Measurements from ENCODE around the gene RNF151.
A peak's percentile ranks its signal among the peaks of the same experiment; 100 is the strongest.
"Not testable (repeated sequence)": the region's sequence is repeated elsewhere in the genome, so short reads cannot be mapped to it uniquely, and the experiment has no call there.

RNF151 gene

DNA sequence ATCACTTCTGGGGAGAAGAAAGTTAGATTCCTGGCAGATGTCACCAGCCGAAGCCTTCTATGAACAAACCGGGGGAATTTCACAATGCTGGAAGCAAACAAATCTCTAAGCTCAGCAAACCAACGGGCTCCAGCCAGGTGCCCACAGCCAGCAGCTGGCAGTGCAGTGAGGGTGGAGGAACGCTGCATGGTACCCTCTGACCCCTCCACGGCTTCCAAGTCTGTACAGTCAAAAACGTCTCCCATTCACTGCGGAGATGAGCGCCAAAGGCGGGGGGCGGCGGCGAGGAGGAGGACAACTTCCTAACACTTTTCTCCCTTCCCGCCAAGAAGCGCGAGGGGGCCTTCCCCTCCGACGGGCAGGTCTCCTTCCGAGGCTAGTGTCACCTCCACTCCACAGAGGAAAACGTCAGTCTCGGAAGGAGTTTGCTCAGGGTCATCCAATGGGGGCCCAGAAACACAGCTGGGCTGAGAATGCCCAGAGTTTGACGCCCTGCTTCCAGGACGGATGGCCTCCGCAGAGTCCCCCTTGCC is 42.0 kb downstream of the RNF151 start:
- no peak for DNase-seq (ENCODE audit: low spot score)
- in situ Hi-C loops (cut with MboI; ENCODE audit: low sequenced_read_pairs, unreplicated experiment), result loop anchor here (25.0 kb wide), 1 partner anchor 479 kb away; the partner anchor contains the start of gene TBC1D24
- TF ChIP-seq, protein P1, sequence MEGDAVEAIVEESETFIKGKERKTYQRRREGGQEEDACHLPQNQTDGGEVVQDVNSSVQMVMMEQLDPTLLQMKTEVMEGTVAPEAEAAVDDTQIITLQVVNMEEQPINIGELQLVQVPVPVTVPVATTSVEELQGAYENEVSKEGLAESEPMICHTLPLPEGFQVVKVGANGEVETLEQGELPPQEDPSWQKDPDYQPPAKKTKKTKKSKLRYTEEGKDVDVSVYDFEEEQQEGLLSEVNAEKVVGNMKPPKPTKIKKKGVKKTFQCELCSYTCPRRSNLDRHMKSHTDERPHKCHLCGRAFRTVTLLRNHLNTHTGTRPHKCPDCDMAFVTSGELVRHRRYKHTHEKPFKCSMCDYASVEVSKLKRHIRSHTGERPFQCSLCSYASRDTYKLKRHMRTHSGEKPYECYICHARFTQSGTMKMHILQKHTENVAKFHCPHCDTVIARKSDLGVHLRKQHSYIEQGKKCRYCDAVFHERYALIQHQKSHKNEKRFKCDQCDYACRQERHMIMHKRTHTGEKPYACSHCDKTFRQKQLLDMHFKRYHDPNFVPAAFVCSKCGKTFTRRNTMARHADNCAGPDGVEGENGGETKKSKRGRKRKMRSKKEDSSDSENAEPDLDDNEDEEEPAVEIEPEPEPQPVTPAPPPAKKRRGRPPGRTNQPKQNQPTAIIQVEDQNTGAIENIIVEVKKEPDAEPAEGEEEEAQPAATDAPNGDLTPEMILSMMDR (IDR thresholded peaks at IDR 0.05; ENCODE audit: borderline replicate concordance, control extremely low read depth, extremely low read depth, insufficient read depth, missing control alignments), result no peak

DNA sequence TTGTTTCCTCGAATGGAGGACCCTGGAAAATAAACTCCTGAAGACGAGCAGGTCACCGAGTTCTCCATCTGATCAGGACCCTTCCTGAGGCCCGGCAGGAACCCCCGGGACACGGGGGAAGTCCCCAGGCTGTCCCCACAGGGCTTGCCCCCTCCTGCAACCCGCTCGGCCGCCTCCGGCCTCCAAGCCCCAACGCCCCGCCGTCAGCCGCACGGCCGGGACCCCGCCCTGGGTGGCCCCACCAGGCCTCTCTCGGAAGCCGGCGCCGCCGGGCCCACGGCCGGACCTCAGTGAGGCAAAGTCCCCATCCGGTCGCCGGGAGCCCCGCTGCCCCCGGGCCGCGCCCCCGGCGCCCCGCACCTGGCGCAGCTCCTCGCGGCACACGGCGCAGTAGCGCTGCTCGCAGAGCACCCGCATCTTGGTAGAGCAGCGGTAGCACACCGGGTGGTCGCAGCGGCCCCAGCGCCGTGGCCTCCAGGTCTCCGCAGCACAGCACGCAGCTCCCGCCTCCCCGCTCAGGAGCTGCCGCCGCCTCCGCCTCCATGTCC is 42.6 kb downstream of the RNF151 start:
- in situ Hi-C loops (cut with MboI; ENCODE audit: low sequenced_read_pairs, unreplicated experiment), result loop anchor here (25.0 kb wide), 1 partner anchor 478 kb away; the partner anchor contains the start of gene TBC1D24
- TF ChIP-seq, protein P1 (IDR thresholded peaks at IDR 0.05; ENCODE audit: borderline replicate concordance, control extremely low read depth, extremely low read depth, insufficient read depth, missing control alignments), result no peak
- DNase-seq (ENCODE audit: low spot score), result no peak

DNA sequence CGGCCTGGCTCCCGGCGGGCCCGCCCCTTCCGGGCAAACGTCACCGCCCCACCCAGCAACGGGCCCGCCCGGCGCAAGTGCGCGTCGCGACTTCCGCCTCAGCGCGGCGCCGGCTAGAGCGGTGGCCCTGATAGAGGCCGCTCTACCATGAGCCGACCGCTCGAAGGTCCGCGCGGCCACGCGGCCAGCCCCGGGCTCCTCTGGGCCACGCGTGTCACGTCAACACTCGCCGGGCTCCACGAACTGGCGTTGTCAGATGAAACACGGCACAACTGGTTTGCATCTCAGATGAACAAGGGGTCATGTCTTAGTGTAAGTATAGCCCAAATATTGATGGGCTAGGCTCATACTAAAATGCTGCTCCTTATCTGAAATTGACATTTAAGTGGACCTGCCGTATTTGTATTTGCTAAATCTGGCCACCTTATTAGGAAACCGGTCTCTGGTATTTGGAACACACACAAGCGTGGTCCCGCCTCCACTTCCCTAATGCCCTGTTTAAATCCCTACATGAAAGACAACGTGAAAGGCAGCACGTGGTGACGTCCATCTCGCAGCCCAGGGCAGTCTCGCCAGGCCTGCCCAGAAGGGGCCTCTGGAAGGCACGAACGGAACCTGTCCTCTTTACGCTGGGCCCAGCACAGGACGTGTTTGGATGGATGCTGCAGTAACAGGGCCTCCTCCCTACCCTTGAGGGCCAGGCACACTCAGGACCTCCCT is 43.3 kb downstream of the RNF151 start, which contains the start of gene ZNF598:
TSS of gene ZNF598 (minus strand) at position 31 of the 720 bp plus-strand sequence.
- TF ChIP-seq, protein P1 (IDR thresholded peaks at IDR 0.05; ENCODE audit: borderline replicate concordance, control extremely low read depth, extremely low read depth, insufficient read depth, missing control alignments), result no peak
- peak; percentile 98 for DNase-seq (ENCODE audit: low spot score)
- in situ Hi-C loops (cut with MboI; ENCODE audit: low sequenced_read_pairs, unreplicated experiment), result loop anchor here (5.0 to 25.0 kb wide), 2 partner anchors 127 to 477 kb away; partner anchors contain the start of genes PKD1 and TBC1D24

DNA sequence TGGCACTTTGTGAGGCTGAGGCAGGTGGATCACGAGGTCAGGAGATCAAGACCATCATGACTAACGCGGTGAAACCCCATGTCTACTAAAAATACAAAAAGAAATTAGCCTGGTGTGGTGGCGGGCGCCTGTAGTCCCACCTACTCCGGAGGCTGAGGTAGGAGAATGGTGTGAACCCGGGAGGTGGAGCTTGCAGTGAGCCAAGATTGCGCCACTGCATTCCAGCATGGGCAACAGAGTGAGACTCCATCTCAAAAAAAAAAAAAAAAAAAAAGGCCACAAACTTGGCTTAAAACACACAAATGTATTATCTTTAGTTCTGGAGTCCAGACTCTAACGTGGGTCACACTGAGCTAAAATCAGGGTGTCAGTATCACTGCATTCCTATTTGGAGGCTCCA is 45.1 kb downstream of the RNF151 start:
- in situ Hi-C loops (cut with MboI; ENCODE audit: low sequenced_read_pairs, unreplicated experiment), result loop anchor here (5.0 to 25.0 kb wide), 2 partner anchors 126 to 476 kb away; partner anchors contain the start of genes PKD1 and TBC1D24
- not testable (repeated sequence) for DNase-seq (ENCODE audit: low spot score)

DNA sequence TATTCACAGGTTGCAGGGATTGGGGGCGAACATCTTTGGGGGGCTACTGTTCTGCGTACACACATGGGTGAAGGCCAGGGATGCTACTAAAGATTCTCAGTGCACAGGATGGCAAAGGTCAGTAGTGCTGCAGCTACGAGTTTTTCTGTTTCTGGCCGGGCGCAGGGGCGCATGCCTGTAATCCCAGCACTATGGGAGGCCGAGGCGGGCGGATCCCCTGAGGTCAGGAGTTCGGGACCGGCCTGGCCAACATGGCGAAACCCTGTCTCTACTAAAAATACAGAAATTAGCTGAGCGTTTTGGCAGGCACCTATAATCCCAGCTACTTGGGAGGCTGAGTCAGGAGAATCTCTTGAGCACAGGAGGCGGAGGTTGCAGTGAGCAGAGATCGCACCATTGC is 46.9 kb downstream of the RNF151 start:
- in situ Hi-C loops (cut with MboI; ENCODE audit: low sequenced_read_pairs, unreplicated experiment), result loop anchor here (5.0 to 25.0 kb wide), 2 partner anchors 124 to 474 kb away; partner anchors contain the start of genes PKD1 and TBC1D24
- DNase-seq (ENCODE audit: low spot score), result no peak
- TF ChIP-seq, protein P1 (IDR thresholded peaks at IDR 0.05; ENCODE audit: borderline replicate concordance, control extremely low read depth, extremely low read depth, insufficient read depth, missing control alignments), result no peak

DNA sequence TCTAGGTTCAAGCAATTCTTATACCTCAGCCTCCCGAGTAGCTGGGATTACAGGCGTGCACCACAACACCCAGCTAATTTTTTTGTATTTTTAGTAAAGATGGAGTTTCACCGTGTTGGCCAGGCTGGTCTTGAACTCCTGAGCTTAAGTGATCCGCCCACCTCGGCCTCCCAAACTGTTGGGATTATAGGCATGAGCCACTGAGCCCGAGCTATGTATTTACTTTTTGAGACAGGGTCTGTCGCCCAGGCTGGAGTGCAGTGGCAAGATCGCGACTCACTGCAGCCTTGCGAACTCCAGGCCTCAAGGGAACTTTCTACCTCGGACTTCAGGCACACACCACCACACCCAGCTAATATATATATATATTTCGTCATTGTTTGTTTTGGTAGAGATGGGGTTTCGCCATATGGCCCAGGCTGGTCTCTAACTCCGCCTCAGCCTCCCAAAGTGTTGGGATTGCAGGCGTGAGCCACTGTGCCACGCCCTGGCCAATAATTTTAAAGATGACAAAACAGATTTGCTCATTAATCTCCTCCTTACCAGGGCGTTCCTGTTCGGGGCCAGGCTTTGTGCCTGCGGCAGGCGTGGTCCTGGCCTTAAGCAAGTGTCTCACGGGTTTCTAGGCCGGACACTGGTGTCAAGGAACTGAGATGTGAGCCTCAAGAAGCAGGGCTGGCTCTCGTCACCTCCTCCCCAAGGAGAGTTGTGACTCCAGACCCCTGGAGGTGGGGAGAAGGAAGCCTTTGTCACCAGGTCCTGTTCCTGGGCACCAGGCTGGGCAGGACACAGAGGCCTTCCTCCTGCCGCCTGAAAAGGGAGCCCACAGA is 48.7 kb downstream of the RNF151 start:
- no peak for DNase-seq (ENCODE audit: low spot score)
- TF ChIP-seq, protein P1 (IDR thresholded peaks at IDR 0.05; ENCODE audit: borderline replicate concordance, control extremely low read depth, extremely low read depth, insufficient read depth, missing control alignments), result no peak
- in situ Hi-C loops (cut with MboI; ENCODE audit: low sequenced_read_pairs, unreplicated experiment), result loop anchor here (25.0 kb wide), 1 partner anchor 472 kb away; the partner anchor contains the start of gene TBC1D24
